H1 (cell line): ENCODE results near the gene TMEM183A. TPM values are rescaled to one million over a fixed set of nuclear protein-coding genes. Genes with fewer than 3 reads are reported as not detected.
A peak's percentile ranks its signal among the peaks of the same experiment; 100 is the strongest.

Experiments used
- CTCF ChIA-PET: fragments of 300-600 bp; sonication (Branson Sonifier 250); formaldehyde crosslinking; loops from one replicate; lab custom pipeline; 2021; ENCODE audit not compliant: partially characterized antibody; lab: Charles Lee
- POLR2A ChIA-PET: fragments of 300-600 bp; sonication (Branson Sonifier 250); formaldehyde crosslinking; loops from one replicate; lab custom pipeline; 2021; ENCODE audit warnings: inconsistent platforms; ENCODE audit not compliant: partially characterized antibody; lab: Charles Lee
- DNase-seq, 2 experiments: peaks; one replicate each; pipeline versions ENCODE4 v3.0.0 to v3.0.0-alpha.2; 2010 to 2022; ENCODE audit warnings: low spot score in 2 of 2, low read depth in 1 of 2, mixed read lengths in 1 of 2
- FAIRE-seq: peaks from 2 replicates; lab custom pipeline; 2011; peaks lifted over from hg19 to GRCh38; lab: Jason Lieb, UNC
- H2AFZ ChIP-seq: 2 replicates; pipeline ENCODE4 v1.8.1; 2012; ENCODE audit warnings: low read length, inconsistent platforms
- H2AK5ac ChIP-seq: 2 replicates; pipeline ENCODE4 v1.6.1; 2013; ENCODE audit warnings: low read depth, low read length
- H2BK120ac ChIP-seq: replicated peaks from 2 replicates; pipeline ENCODE3; 2013; ENCODE audit warnings: low read depth, low read length, inconsistent platforms
- H2BK12ac ChIP-seq: 2 replicates; pipeline ENCODE4 v1.6.1; 2013; ENCODE audit warnings: low read depth, low read length
- H2BK15ac ChIP-seq: 2 replicates; pipeline ENCODE4 v1.6.1; 2013; ENCODE audit warnings: low read length
- H2BK20ac ChIP-seq: 2 replicates; pipeline ENCODE4 v1.6.1; 2013; ENCODE audit warnings: low read length
- H2BK5ac ChIP-seq: 2 replicates; pipeline ENCODE4 v1.6.1; 2013; ENCODE audit warnings: low read depth, low read length
- H3K14ac ChIP-seq: 2 replicates; pipeline ENCODE4 v1.6.1; 2013; ENCODE audit warnings: inconsistent platforms; ENCODE audit not compliant: insufficient read length
- H3K18ac ChIP-seq: 2 replicates; pipeline ENCODE4 v1.6.1; 2013; ENCODE audit warnings: low read length; ENCODE audit errors: extremely low read depth
- H3K23ac ChIP-seq: 2 replicates; pipeline ENCODE4 v1.6.1; 2013; ENCODE audit warnings: inconsistent platforms; ENCODE audit not compliant: insufficient read length
- H3K23me2 ChIP-seq: 2 replicates; pipeline ENCODE4 v1.6.1; 2013; ENCODE audit warnings: low read depth, low read length
- H3K27ac ChIP-seq: 2 replicates; pipeline ENCODE4 v1.6.1; 2011; ENCODE audit warnings: low read depth, low read length, inconsistent platforms
- H3K27me3 ChIP-seq, 4 experiments: replicated peaks in 1 of 4; 1 replicate in 1 of 4; 2 replicates in 3 of 4; pipeline versions ENCODE4 v1.6.1 to v1.8.1; 2011 to 2013; ENCODE audit warnings: low read length in 3 of 4, mild to moderate bottlenecking in 3 of 4, inconsistent platforms in 2 of 4, mixed read lengths in 2 of 4, moderate library complexity in 1 of 4; ENCODE audit not compliant: control insufficient read depth in 3 of 4, insufficient read depth in 3 of 4; ENCODE audit errors: extremely low read depth in 1 of 4
- H3K36me3 ChIP-seq, 4 experiments: 2 replicates each; pipeline versions ENCODE4 v1.6.1 to v1.8.1; 2011 to 2013; ENCODE audit warnings: mild to moderate bottlenecking in 4 of 4, low read length in 3 of 4, moderate library complexity in 2 of 4, control low read depth in 1 of 4, inconsistent platforms in 1 of 4; ENCODE audit not compliant: insufficient read depth in 4 of 4, control insufficient read depth in 2 of 4
- H3K4ac ChIP-seq: replicated peaks from 2 replicates; pipeline ENCODE3; 2013; ENCODE audit warnings: low read length, low read depth, mixed read lengths, inconsistent platforms; ENCODE audit not compliant: insufficient read length
- H3K4me1 ChIP-seq, 4 experiments: replicated peaks in 1 of 4; 1 replicate in 1 of 4; 2 replicates in 3 of 4; pipeline versions ENCODE4 v1.6.1 to v1.8.1; 2011 to 2013; ENCODE audit warnings: low read length in 3 of 4, inconsistent platforms in 2 of 4, mixed read lengths in 1 of 4; ENCODE audit not compliant: insufficient read depth in 4 of 4, control insufficient read depth in 3 of 4
- H3K4me2 ChIP-seq, 2 experiments: 2 replicates each; pipeline versions ENCODE4 v1.6.1 to v1.8.1; 2011 to 2013; ENCODE audit warnings: low read depth in 2 of 2, low read length in 2 of 2, control low read depth in 1 of 2, inconsistent platforms in 1 of 2, mild to moderate bottlenecking in 1 of 2; ENCODE audit not compliant: insufficient read depth in 1 of 2
- H3K4me3 ChIP-seq, 4 experiments: fragments of 200-600, 300-600 bp in 1 of 4; sonication (generic), shearing (Covaris generic), sonication (Bioruptor Twin) in 1 of 4; 2 replicates each; pipeline versions ENCODE4 v1.5.1 to v1.8.1; 2011 to 2016; ENCODE audit warnings: low read length in 4 of 4, low read depth in 3 of 4, control low read depth in 2 of 4, inconsistent platforms in 2 of 4, mild to moderate bottlenecking in 2 of 4, mixed read lengths in 1 of 4, moderate library complexity in 1 of 4; ENCODE audit not compliant: insufficient read depth in 2 of 4; ENCODE audit errors: extremely low read depth in 1 of 4
- H3K56ac ChIP-seq: replicated peaks from 2 replicates; pipeline ENCODE3; 2013; ENCODE audit warnings: low read depth, mild to moderate bottlenecking, mixed read lengths, low read length, inconsistent platforms; ENCODE audit not compliant: insufficient read length
- H3K79me1 ChIP-seq: 2 replicates; pipeline ENCODE4 v1.6.1; 2013; ENCODE audit warnings: low read depth, low read length, control low read depth
- H3K79me2 ChIP-seq, 2 experiments: 2 replicates each; pipeline versions ENCODE4 v1.6.1 to v1.8.1; 2012 to 2013; ENCODE audit warnings: low read length in 2 of 2, mild to moderate bottlenecking in 2 of 2, inconsistent platforms in 1 of 2; ENCODE audit not compliant: insufficient read depth in 2 of 2, control insufficient read depth in 1 of 2
- H3K9ac ChIP-seq, 4 experiments: replicated peaks in 1 of 4; 1 replicate in 1 of 4; 2 replicates in 3 of 4; pipeline versions ENCODE4 v1.6.1 to v1.8.1; 2011 to 2013; ENCODE audit warnings: low read depth in 3 of 4, low read length in 3 of 4, control low read depth in 2 of 4, mild to moderate bottlenecking in 2 of 4, moderate library complexity in 2 of 4, inconsistent platforms in 1 of 4; ENCODE audit errors: extremely low read depth in 1 of 4
- H3K9me3 ChIP-seq, 2 experiments: 2 replicates each; pipeline versions ENCODE4 v1.6.1 to v1.8.1; 2012 to 2013; ENCODE audit warnings: mild to moderate bottlenecking in 2 of 2, moderate library complexity in 2 of 2, control low read depth in 1 of 2, inconsistent platforms in 1 of 2, low read depth in 1 of 2, low read length in 1 of 2, mixed read lengths in 1 of 2; ENCODE audit not compliant: insufficient read depth in 2 of 2
- H4K20me1 ChIP-seq, 2 experiments: replicated peaks in 1 of 2; 2 replicates each; pipeline versions ENCODE3 to v1.8.1; 2011 to 2013; ENCODE audit warnings: inconsistent platforms in 2 of 2, low read length in 2 of 2, mild to moderate bottlenecking in 1 of 2; ENCODE audit not compliant: insufficient read depth in 2 of 2, control insufficient read depth in 1 of 2
- H4K5ac ChIP-seq: 2 replicates; pipeline ENCODE4 v1.6.1; 2013; ENCODE audit warnings: low read length, low read depth, mixed read lengths, inconsistent platforms; ENCODE audit not compliant: insufficient read length
- H4K8ac ChIP-seq: 2 replicates; pipeline ENCODE4 v1.8.0; 2013; ENCODE audit warnings: mild to moderate bottlenecking, moderate library complexity, low read length, inconsistent platforms; ENCODE audit not compliant: insufficient read depth; ENCODE audit errors: extremely low read depth
- H4K91ac ChIP-seq: replicated peaks from 2 replicates; pipeline ENCODE3; 2013; ENCODE audit warnings: low read length, mixed read lengths, inconsistent platforms; ENCODE audit not compliant: insufficient read length
- BRCA1 ChIP-seq: IDR thresholded peaks from 2 replicates; pipeline ENCODE4 v1.6.1; 2012; ENCODE audit warnings: low read depth, low read length, improper control_type of control experiment
- CBX5 ChIP-seq: fragments of 300-800, 300-1000 bp; sonication (generic); IDR thresholded peaks from 2 replicates; pipeline ENCODE4 v1.7.1; 2016; ENCODE audit warnings: antibody characterized with exemption, low read length, low read depth
- CHD1 ChIP-seq: IDR thresholded peaks from 2 replicates; pipeline ENCODE4 v1.6.1; 2012; ENCODE audit warnings: low read depth, low read length, improper control_type of control experiment
- CTBP2 ChIP-seq: IDR thresholded peaks from 2 replicates; pipeline ENCODE4 v1.7.0; 2011; ENCODE audit warnings: borderline replicate concordance, mild to moderate bottlenecking, moderate library complexity, mixed read lengths, low read length; ENCODE audit not compliant: insufficient read depth, insufficient read length
- E2F6 ChIP-seq: IDR thresholded peaks from 2 replicates; pipeline ENCODE4 v1.6.1; 2012; ENCODE audit warnings: inconsistent platforms
- EGR1 ChIP-seq: IDR thresholded peaks from 2 replicates; pipeline ENCODE4 v1.6.1; 2011; ENCODE audit warnings: low read depth, low read length, borderline replicate concordance
- GABPA ChIP-seq: IDR thresholded peaks from 2 replicates; pipeline ENCODE4 v1.6.1; 2011; ENCODE audit warnings: mild to moderate bottlenecking, low read length, moderate library complexity, borderline replicate concordance; ENCODE audit not compliant: insufficient read depth
- MAX ChIP-seq: IDR thresholded peaks from 2 replicates; pipeline ENCODE4 v1.6.1; 2012; ENCODE audit warnings: inconsistent platforms
- POLR2AphosphoS5 ChIP-seq: IDR thresholded peaks from 2 replicates; pipeline ENCODE4 v1.6.1; 2011; ENCODE audit warnings: low read depth, low read length
- POU5F1 ChIP-seq: IDR thresholded peaks from 2 replicates; pipeline ENCODE4 v1.6.1; 2011; ENCODE audit warnings: low read depth, mild to moderate bottlenecking, low read length, moderate library complexity
- RBBP5 ChIP-seq: IDR thresholded peaks from 2 replicates; pipeline ENCODE4 v1.7.1; 2012; ENCODE audit warnings: low read depth, mild to moderate bottlenecking, inconsistent platforms, low read length, moderate library complexity, borderline replicate concordance
- RXRA ChIP-seq: IDR thresholded peaks from 2 replicates; pipeline ENCODE4 v1.6.1; 2011; ENCODE audit warnings: low read depth, mild to moderate bottlenecking, low read length, moderate library complexity; ENCODE audit not compliant: insufficient read depth
- TEAD4 ChIP-seq: IDR thresholded peaks from 2 replicates; pipeline ENCODE4 v1.6.1; 2012; ENCODE audit warnings: low read depth, low read length, inconsistent platforms, mixed read lengths
- WGBS, 2 experiments: shearing (Covaris generic) in 1 of 2; methylation state at CpG; one replicate each; pipeline versions ENCODE4 v1.1.6 to v1.1.7; 2013 to 2015; ENCODE audit warnings: low lambda C conversion rate in 2 of 2, mixed read lengths in 2 of 2, inconsistent platforms in 1 of 2, low coverage in 1 of 2, missing lambda C conversion rate in 1 of 2; ENCODE audit not compliant: insufficient replicate concordance in 2 of 2, insufficient coverage in 1 of 2, insufficient read length in 1 of 2; ENCODE audit errors: extremely low coverage in 1 of 2, missing lambda C conversion rate in 1 of 2; 5-methylcytosine and 5-hydroxymethylcytosine counted together
- polyA plus RNA-seq, 7 experiments: library from polyadenylated mRNA; depleted of rRNA in 3 of 7; stranded (reverse) in 5 of 7; unstranded in 2 of 7; fragments of >200 nt in 5 of 7; fragments of 200-250 nt in 2 of 7; gene quantifications; 1 replicate in 5 of 7; 2 replicates in 1 of 7; 4 replicates in 1 of 7; pipeline versions ENCODE4 v1.2.1 to v1.2.3, GENCODE V29; 2011 to 2013; ENCODE audit warnings: missing spikeins in 2 of 7, mixed read lengths in 2 of 7
- total RNA-seq: library from RNA; stranded (reverse); fragmentation: NEBNext Ultra II Directional; extraction: Animal tissue kit (Norgen Biotek cat#: 25700); gene quantifications from 2 replicates; pipeline ENCODE4 v1.2.1, GENCODE V29; 2021

TMEM183A gene
- total and polyA plus RNA-seq, 2 of the 8 experiments (the other 6 are each of a cell fraction or from before 2014, with no cell fraction given): 107 to 173 TPM

DNA sequence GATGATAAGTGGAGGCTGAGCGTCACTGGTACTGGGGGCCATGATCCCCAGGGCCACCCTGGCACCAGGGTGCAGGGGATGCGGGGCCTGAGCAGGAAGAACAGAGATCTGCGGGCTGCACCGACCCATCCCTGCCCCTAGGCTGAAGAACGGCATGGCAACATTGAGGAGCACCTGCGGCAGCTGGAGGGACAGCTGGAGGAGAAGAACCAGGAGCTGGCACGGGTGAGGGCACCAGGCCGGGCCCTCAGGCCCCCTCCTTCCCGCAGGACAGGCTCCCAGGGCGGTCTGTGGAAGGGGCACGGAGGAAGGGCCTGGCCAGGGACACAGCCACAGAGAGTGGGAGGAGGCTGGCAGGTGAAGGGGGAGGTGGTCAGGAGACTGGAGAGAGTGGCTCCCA, 40.9 kb downstream of the TMEM183A start:
- Histone ChIP-seq H3K27me3 (no peaks in the 10 kb centered on the region), H4K91ac (peak overlapping the region; percentile 16), H3K23ac (no peak overlapping the region), H2AFZ (no peak overlapping the region), H4K20me1 (no peaks in the 10 kb centered on the region), H2BK120ac (no peak overlapping the region), H2BK12ac (peak overlapping the region; percentile 50; the same call in 1 of the 2 replicates), H3K4ac (no peak overlapping the region), H3K23me2 (no peaks in the 10 kb centered on the region), H3K18ac (peak overlapping the region; percentile 48; the same call in 1 of the 2 replicates), H3K27ac (no peak overlapping the region), H2BK5ac (0 out of 2 replicates have a peak overlapping the region, but pooled peaks have one; percentile 16), H4K8ac (no peak overlapping the region), H2BK20ac (no peak overlapping the region), H3K9me3 (no peaks in the 10 kb centered on the region), H3K14ac (no peak overlapping the region), H3K4me3 (no peak overlapping the region), H3K4me2 (no peak overlapping the region), H3K79me1 (0 out of 2 replicates have a peak, but pooled peaks cover 2% of the 10 kb centered on the region), H3K79me2 (no peaks in the 10 kb centered on the region), H2AK5ac (0 out of 2 replicates have a peak overlapping the region, but pooled peaks have one; percentile 4), H3K9ac (no peak overlapping the region), H3K36me3 (no peaks in the 10 kb centered on the region; a peak in 2 of 8 replicates), H2BK15ac (0 out of 2 replicates have a peak overlapping the region, but pooled peaks have one; percentile 81), H3K4me1 (peaks cover 0 to 20% (median 5%) of the 10 kb centered on the region in 4 experiments; a peak in 6 of 7 replicates), H3K56ac (no peak overlapping the region), H4K5ac (no peak overlapping the region)
- FAIRE-seq (no peak), DNase-seq (no peak)
- POLR2A ChIA-PET: interaction anchor here (0.6 to 1.0 kb wide), 4 partner anchors 8 to 36 kb away, joined by 3 to 6 read pairs (median 4); no protein-coding TSS in a partner anchor
- WGBS, 2 experiments: 92% methylated on average over 11 of the region's 11 CpGs; no CpG with 5 or more reads in 1 of the 2 experiments
- CTCF ChIA-PET: interaction anchor here (0.9 to 49.7 kb wide), 14 partner anchors 6 to 222 kb away, joined by 3 to 1089 read pairs (median 6); partner anchors contain the start of genes ADORA1, MYOG and PPFIA4
- TF ChIP-seq RXRA (no peak), GABPA (no peak), CHD1 (no peak), BRCA1 (no peak), CTBP2 (no peak), POLR2AphosphoS5 (no peak), CBX5 (no peak), POU5F1 (no peak), E2F6 (no peak), EGR1 (no peak), RBBP5 (no peak), MAX (no peak), TEAD4 (no peak)
